OCI-LY7 (cell line): ENCODE measurements around the gene PRKRIP1. TPM values are rescaled to one million over a fixed set of nuclear protein-coding genes. Genes with fewer than 3 reads are reported as not detected.

Experiments
- BruUV-seq: library from RNA; stranded (reverse); fragments of 400-500 nt; replicated peaks from 2 replicates; lab custom pipeline; 2021; lab: Mats Ljungman, UMichigan
- CTCF ChIA-PET: fragments of 300-600 bp; sonication (Branson Sonifier 250); formaldehyde crosslinking; loops from one replicate; lab custom pipeline; 2022; ENCODE audit warnings: antibody characterized with exemption; ENCODE audit not compliant: unreplicated experiment; lab: Charles Lee
- POLR2A ChIA-PET: fragments of 300-600 bp; sonication (Branson Sonifier 250); formaldehyde crosslinking; loops from one replicate; lab custom pipeline; 2022; ENCODE audit warnings: antibody characterized with exemption; lab: Charles Lee
- DNase-seq: peaks from one replicate; pipeline ENCODE4 v3.0.0-alpha.2; 2015; ENCODE audit warnings: low spot score
- H2AFZ ChIP-seq: fragments of 200-600 bp; sonication (generic), shearing (Covaris generic); 2 replicates; pipeline ENCODE4 v1.6.1; 2014; ENCODE audit warnings: mild to moderate bottlenecking, antibody characterized with exemption, low read length, moderate library complexity
- H3K27ac ChIP-seq: fragments of 200-600 bp; sonication (generic); 2 replicates; pipeline ENCODE4 v1.5.1; 2014; ENCODE audit warnings: mixed run types, low read depth, mild to moderate bottlenecking, moderate library complexity, low read length, inconsistent platforms; ENCODE audit not compliant: poor library complexity, severe bottlenecking
- H3K36me3 ChIP-seq: fragments of 200-600 bp; sonication (generic); 2 replicates; pipeline ENCODE4 v1.6.1; 2014; ENCODE audit warnings: mild to moderate bottlenecking, antibody characterized with exemption, low read length, moderate library complexity, mixed read lengths; ENCODE audit not compliant: insufficient read depth
- H3K4me1 ChIP-seq: fragments of 200-600 bp; sonication (generic); 2 replicates; pipeline ENCODE4 v1.5.1; 2014; ENCODE audit warnings: mild to moderate bottlenecking, low read length; ENCODE audit not compliant: insufficient read depth, poor library complexity, severe bottlenecking
- H3K4me2 ChIP-seq: fragments of 200-600 bp; sonication (generic); 2 replicates; pipeline ENCODE4 v1.6.1; 2014; ENCODE audit warnings: mild to moderate bottlenecking, low read length
- H3K4me3 ChIP-seq: fragments of 200-600 bp; sonication (generic); 2 replicates; pipeline ENCODE4 v1.5.1; 2014; ENCODE audit warnings: mild to moderate bottlenecking, low read depth, low read length; ENCODE audit not compliant: poor library complexity, severe bottlenecking
- H3K79me2 ChIP-seq: fragments of 200-600 bp; sonication (generic); 2 replicates; pipeline ENCODE4 v1.6.1; 2016; ENCODE audit warnings: low read depth, mild to moderate bottlenecking, low read length, moderate library complexity, mixed read lengths; ENCODE audit not compliant: insufficient read depth
- H3K9me2 ChIP-seq: fragments of 200-600 bp; sonication (generic); 2 replicates; pipeline ENCODE4 v1.6.1; 2016; ENCODE audit warnings: mild to moderate bottlenecking, low read length, mixed read lengths; ENCODE audit not compliant: insufficient read depth
- H3K9me3 ChIP-seq: fragments of 200-600 bp; sonication (generic); 2 replicates; pipeline ENCODE4 v1.6.1; 2014; ENCODE audit warnings: mild to moderate bottlenecking, mixed run types, low read length, mixed read lengths
- H4K20me1 ChIP-seq: fragments of 200-600 bp; sonication (generic); 2 replicates; pipeline ENCODE4 v1.6.1; 2014; ENCODE audit warnings: mild to moderate bottlenecking, antibody characterized with exemption, low read length, moderate library complexity, mixed read lengths; ENCODE audit not compliant: insufficient read depth
- CTCF ChIP-seq: fragments of 200-600 bp; sonication (generic); conservative IDR thresholded peaks from 2 replicates; pipeline ENCODE4 v1.5.1; 2014; ENCODE audit warnings: mild to moderate bottlenecking, antibody characterized with exemption, low read length, moderate library complexity, mixed read lengths
- EZH2phosphoT487 ChIP-seq: fragments of 200-600 bp; sonication (generic); IDR thresholded peaks from 2 replicates; pipeline ENCODE4 v1.6.1; 2018; ENCODE audit warnings: low read depth, borderline replicate concordance, mild to moderate bottlenecking, mixed run types, antibody characterized with exemption, low read length, moderate library complexity, mixed read lengths
- intact Hi-C: fragments of 100-400 bp; cut with micrococcal nuclease; formaldehyde crosslinking; loops from one replicate; pipeline ENCODE4 v1.10.0; 2022; ENCODE audit not compliant: unreplicated experiment
- total RNA-seq, 2 experiments: library from RNA; depleted of rRNA in 1 of 2; stranded (reverse); fragments of >200 nt in 1 of 2; shearing (Covaris generic) in 1 of 2; gene quantifications; 2 replicates each; pipeline ENCODE4 v1.2.3, GENCODE V29; 2014 to 2022

The PRKRIP1 gene
- total RNA-seq, 2 experiments from 2014 or later = 47.1 to 48.2 TPM

GRCh38 chr7:102409340-102409739 is 13.2 kb downstream of the PRKRIP1 start:
- Histone ChIP-seq H3K4me1 (peaks cover 58% of the 10 kb centered on the region), H3K9me2 (no peaks in the 10 kb centered on the region), H4K20me1 (no peaks in the 10 kb centered on the region), H3K4me3 (no peak overlapping the region), H3K36me3 (peaks cover 96% of the 10 kb centered on the region), H3K9me3 (no peaks in the 10 kb centered on the region), H3K4me2 (peak overlapping the region; percentile 22; the same call in 1 of the 2 replicates), H3K79me2 (peaks cover 39% of the 10 kb centered on the region; the same call in 1 of the 2 replicates), H2AFZ (no peak overlapping the region), H3K27ac (peak overlapping the region; percentile 69)
- BruUV-seq = no TSS peak
- no peak for TF ChIP-seq CTCF
- no peak for TF ChIP-seq EZH2phosphoT487
- intact Hi-C loops = no loop called here
- POLR2A ChIA-PET = interaction anchor here (0.7 to 1.5 kb wide), 5 partner anchors 16 to 55 kb away, joined by 3 to 4 read pairs (median 4); partner anchors contain the start of gene ALKBH4
- CTCF ChIA-PET = interaction anchor here (1.4 kb wide), 1 partner anchor 36 kb away, joined by 3 read pairs; no protein-coding TSS in a partner anchor
- DNase-seq = no peak

- H3K79me2 ChIP-seq = peaks cover 42% of the 10 kb centered on the region; the same call in 1 of the 2 replicates
These were observed 14.0 kb downstream of the PRKRIP1 start for GRCh38 chr7:102410123-102410522.

More at GRCh38 chr7:102410123-102410522, 14.0 kb downstream of the PRKRIP1 start:
- Histone ChIP-seq H4K20me1 (no peaks in the 10 kb centered on the region), H3K9me2 (no peaks in the 10 kb centered on the region), H3K4me2 (no peak overlapping the region), H2AFZ (no peak overlapping the region), H3K9me3 (no peaks in the 10 kb centered on the region), H3K4me1 (peaks cover 59% of the 10 kb centered on the region), H3K4me3 (no peak overlapping the region), H3K36me3 (peaks cover 96% of the 10 kb centered on the region), H3K27ac (peak overlapping the region; percentile 18)
- ChIA-PET CTCF (interaction anchor here (1.3 kb wide), 2 partner anchors 16 to 40 kb away, joined by 4 read pairs; no protein-coding TSS in a partner anchor), POLR2A (interaction anchor here (0.7 to 1.3 kb wide), 5 partner anchors 16 to 54 kb away, joined by 3 to 6 read pairs (median 4); partner anchors contain the start of gene ALKBH4)
- no peak for DNase-seq
- intact Hi-C loops = no loop called here
- TF ChIP-seq EZH2phosphoT487 (no peak), CTCF (no peak)
- BruUV-seq = no TSS peak
